Fibroblast of skin of back (primary cell): ENCODE results near the gene CD1E.
"Not testable (repeated sequence)": the region's sequence is repeated elsewhere in the genome, so short reads cannot be mapped to it uniquely, and the experiment has no call there.

ENCODE experiments used
- DNase-seq: peaks from one replicate; pipeline ENCODE4 v3.0.0-alpha.2; 2013

Gene CD1E

DNA sequence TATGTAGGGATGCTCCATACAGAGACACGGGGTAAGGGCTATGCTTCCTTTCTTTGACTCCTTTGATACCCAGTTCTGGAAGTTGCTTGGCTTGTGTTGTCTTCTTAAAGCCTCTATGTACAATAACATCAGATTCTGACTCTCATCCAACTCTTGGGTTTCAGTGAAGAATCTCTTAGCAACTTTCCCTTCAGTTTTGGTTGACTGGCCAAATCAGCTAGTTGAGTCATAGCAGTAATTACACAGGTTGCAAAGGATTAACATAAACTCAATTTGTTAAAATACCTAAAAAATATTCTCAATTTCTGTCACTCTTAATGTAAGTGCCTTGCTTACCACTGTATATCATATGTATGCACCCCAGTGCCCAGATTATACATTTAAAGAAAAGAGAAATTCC lies 9.2 kb downstream of the CD1E start:
- DNase-seq, result no peak

DNA sequence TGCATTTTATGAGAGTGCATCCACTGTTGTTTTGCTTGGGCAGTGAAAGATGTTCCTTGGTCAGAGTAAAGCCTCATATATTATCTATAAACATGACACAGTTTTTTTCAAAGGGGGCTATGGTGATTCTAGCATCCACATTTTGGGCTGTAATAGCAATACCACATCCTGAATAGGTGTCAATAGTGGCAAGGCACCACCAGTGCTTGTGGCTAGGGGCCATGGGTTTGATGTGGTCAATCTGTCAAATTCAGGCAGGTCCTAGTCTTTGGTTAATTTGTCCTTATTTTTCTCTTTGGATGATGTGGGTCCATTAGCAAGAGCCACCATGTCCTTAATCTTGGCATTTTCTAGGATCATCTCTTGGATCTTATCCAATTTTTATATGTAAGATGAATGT lies 13.1 kb downstream of the CD1E start:
- no peak for DNase-seq

DNA sequence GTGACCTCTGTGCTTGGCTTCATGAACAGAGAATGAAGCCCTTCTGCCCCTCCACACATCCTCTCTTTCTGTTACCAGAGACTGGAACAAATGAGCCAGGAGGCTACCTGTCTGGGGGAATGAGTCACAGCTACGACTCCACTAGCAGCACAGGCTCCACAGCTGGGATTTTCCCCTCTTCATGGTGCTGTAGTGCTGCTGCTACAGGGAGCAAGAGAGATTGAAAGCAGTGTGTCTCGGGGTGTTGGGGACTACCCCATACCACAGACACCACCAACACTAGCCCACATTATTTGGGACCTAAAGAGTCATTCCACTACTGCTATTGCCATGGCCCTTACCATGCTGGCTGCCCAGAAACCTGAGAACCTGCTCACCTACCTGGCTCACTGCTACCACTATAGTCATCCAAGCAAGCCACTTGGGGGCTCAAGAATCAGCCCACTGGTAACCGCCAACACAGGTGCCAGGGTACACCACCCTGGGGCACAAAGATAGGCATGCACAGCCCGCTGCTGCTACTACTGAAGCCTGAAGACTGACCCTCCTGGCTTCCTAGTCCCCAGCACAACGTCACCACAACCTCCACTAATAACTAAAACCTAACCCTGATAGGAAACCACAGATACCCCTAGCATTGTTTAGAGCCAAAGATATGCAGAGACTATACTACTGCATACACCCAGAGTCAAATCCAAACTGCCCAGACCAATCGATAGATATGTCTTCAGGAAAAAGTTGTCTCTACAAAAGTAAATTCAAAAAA lies 17.7 kb downstream of the CD1E start:
- DNase-seq, result no peak

DNA sequence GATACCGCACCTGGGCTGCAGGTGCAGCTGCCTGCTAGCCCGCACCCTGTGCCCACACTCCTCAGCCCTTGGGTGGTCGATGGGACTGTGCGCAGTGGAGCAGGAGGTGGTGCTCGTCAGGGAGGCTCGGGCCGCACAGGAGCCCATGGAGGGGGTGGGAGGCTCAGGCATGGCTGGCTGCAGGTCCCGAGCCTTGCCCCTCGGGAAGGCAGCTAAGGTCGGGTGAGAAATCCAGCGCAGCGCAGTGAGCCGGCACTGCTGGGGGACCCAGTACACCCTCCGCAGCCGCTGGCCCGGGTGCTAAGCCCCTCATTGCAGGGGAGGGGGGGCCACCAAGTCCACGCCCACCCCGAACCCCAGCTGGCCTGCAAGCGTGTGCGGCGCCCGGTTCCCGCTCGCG lies 20.4 kb downstream of the CD1E start:
- not testable (repeated sequence) for DNase-seq

DNA sequence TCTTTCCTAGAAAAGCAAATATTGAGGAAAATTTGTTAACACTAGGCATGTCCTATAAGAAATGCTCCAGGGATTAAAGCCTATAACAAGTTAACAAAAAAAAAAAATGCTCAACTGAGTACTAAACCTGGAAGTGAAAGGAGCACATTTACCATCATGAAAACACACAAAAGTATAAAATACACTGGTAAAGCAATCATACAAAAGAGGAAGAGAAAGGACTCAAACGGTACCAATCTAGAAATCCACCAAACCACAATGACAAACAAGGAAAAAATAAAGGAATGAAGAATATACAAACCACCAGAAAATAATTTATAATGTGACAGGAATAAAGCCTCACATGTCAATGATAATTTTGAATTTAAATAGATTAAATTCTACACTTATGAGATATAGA lies 21.2 kb downstream of the CD1E start:
- no peak for DNase-seq

DNA sequence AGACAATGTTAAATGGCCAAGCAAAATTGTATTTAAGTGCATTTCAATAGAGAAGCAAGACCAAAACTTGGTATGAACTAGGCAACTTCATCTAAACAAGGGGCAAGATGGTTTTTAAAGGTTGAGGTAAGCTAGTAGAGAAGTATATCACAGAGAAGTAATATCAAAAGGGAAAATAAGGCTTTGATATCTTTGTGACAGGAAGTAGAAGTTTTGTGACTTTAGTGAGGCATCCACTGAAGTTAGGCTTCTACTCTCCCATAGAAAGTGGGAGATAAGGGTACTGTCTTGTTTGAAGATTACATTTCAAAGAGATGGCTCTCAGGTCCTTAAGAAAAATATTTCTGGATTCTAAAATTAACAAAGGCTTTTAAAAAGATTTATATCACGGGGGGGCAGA lies 36.6 kb downstream of the CD1E start:
- no peak for DNase-seq

DNA sequence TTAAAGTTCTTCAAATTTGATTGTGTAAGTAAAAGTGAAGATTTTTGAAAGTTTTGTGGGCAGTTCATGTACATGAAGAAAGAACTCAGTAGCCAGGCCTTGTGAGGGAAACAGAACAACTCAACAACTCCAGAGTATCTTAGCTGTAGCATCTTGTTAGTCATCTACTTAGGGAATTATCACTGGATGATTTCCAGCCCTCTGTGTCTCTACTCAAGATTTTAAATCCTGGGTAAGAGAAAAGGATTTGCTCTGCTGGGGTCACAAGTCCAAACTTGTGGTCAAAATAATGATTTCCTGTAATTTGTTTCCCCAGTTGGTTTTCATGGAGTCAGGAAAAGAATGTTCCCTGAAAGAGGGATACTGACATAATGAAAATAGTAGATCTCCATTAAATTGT lies 37.4 kb downstream of the CD1E start:
- DNase-seq, result no peak

DNA sequence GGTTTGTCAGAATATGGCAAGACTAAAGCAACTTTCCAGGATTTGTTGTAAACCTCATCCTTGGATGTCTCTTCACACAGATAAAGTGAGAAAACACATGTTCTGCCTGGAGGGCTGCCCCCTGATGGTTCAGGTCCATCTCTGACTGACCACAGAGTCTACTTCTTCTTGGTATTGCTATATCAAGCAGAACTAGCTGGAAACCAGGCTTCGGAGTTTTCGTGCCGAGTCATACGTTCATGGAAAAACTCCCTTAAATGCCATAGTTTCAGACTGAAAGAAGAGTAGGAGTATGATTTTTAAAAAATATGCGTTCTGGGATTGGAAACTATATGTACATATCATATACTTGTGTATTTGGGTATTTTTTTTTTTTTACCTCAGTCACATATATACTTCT lies 39.8 kb downstream of the CD1E start:
- no peak for DNase-seq

DNA sequence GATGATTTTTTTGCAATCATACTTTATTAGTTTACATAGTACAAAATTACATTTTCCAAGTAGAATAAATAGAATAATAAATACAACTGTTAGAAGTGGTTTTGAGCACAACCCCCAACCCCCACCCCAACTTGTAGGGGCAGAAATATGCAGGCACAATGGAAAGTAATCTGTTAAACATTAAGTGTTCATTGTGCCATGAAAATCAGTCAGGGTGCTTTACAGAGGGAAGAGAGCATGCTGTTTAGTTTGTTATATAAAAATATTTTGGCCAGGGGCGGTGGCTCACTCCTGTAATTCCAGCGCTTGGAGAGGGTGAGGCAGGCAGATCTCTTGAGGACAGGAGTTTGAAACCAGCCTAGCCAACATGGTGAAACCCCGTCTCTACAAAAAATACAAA lies 43.0 kb downstream of the CD1E start:
- DNase-seq, result no peak

DNA sequence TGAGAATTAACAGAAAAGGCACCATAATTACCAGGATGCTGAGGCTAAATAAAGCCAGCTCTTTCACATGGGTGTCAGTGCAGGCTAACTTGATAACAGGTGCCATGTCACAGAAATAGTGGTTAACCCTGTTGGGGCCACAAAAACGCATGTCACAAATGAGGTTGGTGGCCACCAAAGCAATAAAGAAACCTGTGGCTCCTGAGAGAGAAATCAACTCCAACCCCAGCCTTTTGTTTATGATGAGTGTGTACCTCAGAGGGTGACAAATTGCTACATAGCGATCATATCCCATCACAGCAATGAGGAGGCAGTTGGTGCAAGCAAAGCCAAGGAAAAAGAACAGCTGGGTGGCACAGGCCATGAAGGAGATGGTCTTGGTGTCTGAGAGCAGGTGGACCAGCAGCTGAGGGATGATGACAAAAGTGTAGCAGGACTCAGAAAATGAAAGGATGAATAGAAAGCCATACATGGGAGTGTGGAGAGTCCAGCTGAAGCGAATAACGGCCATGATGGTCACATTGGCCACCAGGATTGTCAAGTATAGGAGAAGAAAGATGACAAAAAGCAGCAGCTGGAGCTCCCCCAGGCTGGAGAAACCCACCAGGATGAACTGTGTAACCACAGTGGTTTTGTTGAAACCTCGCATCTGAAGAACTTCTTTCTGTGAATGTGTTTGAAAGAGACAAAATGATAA lies 45.3 kb downstream of the CD1E start, which contains the start of gene OR10T2:
OR10T2 (minus strand) TSS at position 649 of the 697 bp plus-strand sequence; CDS start at position 649, 0 bp downstream.
- no peak for DNase-seq

DNA sequence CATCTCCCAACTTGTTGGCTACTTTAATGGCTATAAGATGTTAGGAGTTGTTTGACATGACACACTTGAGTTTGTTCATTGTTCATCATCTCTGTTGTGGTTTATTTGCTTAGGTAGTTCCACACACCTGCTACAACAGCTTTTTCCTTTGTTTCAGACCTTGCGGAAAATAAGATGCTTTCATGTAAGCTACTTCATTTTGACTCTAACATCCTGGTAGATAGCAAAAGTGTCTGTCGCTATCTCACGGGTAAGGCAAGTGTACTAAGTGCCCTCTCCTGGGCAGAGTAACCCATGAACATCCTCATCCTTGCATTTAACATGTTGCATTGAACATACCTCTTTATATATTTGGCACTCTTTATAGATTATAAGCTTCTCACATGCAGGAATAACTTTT lies 47.2 kb downstream of the CD1E start:
- DNase-seq, result no peak

DNA sequence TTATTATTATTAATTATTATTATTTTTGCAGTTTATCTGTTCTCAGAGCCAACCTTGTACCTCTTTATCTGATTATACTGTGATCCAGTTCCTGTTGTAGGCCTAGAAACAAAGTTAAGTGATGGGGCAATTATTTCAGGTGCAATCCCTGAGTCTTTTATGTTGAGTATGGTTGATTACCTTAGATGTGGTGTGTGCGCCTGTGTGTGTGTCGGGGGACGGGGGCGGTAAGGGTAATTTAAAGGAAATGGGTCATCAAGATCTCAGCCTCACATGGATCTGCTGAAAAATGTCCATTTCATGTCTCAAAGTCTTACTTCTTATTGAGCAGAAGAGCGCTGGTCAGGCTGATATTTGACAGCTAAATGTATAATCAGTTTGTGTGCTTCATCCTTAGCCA lies 53.4 kb downstream of the CD1E start:
- no peak for DNase-seq
